Colonic mucosa (tissue), 4 donors: ENCODE results near the gene PHF19. TPM values are rescaled to one million over a fixed set of nuclear protein-coding genes. Genes with fewer than 3 reads are reported as not detected.

Source experiments
- DNase-seq: peaks from one replicate; pipeline ENCODE4 v3.0.0-alpha.2; 2020
- H3K27ac ChIP-seq: fragments of 200-600 bp; one replicate; pipeline ENCODE4 v1.8.0; 2021
- H3K27me3 ChIP-seq: fragments of 200-600 bp; one replicate; pipeline ENCODE4 v1.8.0; 2021
- H3K36me3 ChIP-seq: fragments of 200-600 bp; one replicate; pipeline ENCODE4 v1.8.0; 2021
- H3K4me1 ChIP-seq: fragments of 200-600 bp; one replicate; pipeline ENCODE4 v1.8.0; 2021; ENCODE audit warnings: mild to moderate bottlenecking
- H3K4me3 ChIP-seq: fragments of 200-600 bp; one replicate; pipeline ENCODE4 v1.8.0; 2021
- H3K9ac ChIP-seq, 2 donors: one replicate each; pipeline ENCODE4 v1.7.0; 2013; ENCODE audit warnings: control low read depth in 2 of 2, low read depth in 2 of 2, low read length in 2 of 2
- H3K9me3 ChIP-seq: fragments of 200-600 bp; one replicate; pipeline ENCODE4 v1.8.0; 2021
- intact Hi-C: fragments of 100-400 bp; cut with DNase I; formaldehyde crosslinking; loops from one replicate; pipeline ENCODE4 v1.14.1; 2022
- total RNA-seq, 2 donors: library from RNA; stranded (reverse); fragmentation: NEBNext Ultra II Directional in 1 of 2; extraction: Animal tissue kit (Norgen Biotek cat#: 25700) in 1 of 2; gene quantifications; one replicate each; pipeline ENCODE4 v1.2.1, GENCODE V29; 2021
- TF ChIP-seq, protein P1 (sequence below): fragments of 200-600 bp; IDR thresholded peaks from one replicate; pipeline ENCODE4 v1.8.0; 2022; ENCODE audit warnings: antibody characterized with exemption, mild to moderate bottlenecking
- donor health status: healthy.
- donor health status: DM: no; HTN: no; CAD: no.
- donor health status: DM: no; HTN: no; CAD: no.

PHF19 gene
- total RNA-seq, 2 donors from 2014 or later: 23.8 to 50.3 TPM

DNA sequence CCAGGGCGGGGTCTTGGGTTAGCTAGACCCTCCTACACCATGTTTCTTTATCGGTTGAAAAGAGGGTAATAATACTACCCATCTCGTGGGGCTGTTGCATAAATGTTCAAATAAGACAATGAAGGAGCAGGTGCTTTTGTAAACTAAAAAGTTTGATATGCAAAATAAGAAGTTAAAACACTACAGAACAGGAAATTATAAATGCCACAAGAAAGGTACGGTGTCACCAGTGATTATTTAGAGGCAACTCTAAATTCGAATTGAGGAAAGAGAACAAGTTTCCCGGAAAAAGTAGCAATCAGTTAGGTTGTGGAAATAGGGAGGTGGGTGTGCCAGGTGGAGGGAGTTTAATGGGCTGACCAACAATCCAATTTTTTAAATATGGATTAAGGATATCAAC is 2.5 kb upstream of the PHF19 start:
- intact Hi-C loops: loop anchor here (5.0 kb wide), 1 partner anchor 48 kb away; the partner anchor contains the start of gene TRAF1
- Histone ChIP-seq H3K9ac (no peak overlapping the region), H3K4me1 (no peaks in the 10 kb centered on the region), H3K27ac (no peak overlapping the region), H3K27me3 (no peaks in the 10 kb centered on the region), H3K9me3 (no peaks in the 10 kb centered on the region), H3K36me3 (no peaks in the 10 kb centered on the region), H3K4me3 (no peak overlapping the region)
- TF ChIP-seq, protein P1, sequence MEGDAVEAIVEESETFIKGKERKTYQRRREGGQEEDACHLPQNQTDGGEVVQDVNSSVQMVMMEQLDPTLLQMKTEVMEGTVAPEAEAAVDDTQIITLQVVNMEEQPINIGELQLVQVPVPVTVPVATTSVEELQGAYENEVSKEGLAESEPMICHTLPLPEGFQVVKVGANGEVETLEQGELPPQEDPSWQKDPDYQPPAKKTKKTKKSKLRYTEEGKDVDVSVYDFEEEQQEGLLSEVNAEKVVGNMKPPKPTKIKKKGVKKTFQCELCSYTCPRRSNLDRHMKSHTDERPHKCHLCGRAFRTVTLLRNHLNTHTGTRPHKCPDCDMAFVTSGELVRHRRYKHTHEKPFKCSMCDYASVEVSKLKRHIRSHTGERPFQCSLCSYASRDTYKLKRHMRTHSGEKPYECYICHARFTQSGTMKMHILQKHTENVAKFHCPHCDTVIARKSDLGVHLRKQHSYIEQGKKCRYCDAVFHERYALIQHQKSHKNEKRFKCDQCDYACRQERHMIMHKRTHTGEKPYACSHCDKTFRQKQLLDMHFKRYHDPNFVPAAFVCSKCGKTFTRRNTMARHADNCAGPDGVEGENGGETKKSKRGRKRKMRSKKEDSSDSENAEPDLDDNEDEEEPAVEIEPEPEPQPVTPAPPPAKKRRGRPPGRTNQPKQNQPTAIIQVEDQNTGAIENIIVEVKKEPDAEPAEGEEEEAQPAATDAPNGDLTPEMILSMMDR: no peak
- no peak for DNase-seq

DNA sequence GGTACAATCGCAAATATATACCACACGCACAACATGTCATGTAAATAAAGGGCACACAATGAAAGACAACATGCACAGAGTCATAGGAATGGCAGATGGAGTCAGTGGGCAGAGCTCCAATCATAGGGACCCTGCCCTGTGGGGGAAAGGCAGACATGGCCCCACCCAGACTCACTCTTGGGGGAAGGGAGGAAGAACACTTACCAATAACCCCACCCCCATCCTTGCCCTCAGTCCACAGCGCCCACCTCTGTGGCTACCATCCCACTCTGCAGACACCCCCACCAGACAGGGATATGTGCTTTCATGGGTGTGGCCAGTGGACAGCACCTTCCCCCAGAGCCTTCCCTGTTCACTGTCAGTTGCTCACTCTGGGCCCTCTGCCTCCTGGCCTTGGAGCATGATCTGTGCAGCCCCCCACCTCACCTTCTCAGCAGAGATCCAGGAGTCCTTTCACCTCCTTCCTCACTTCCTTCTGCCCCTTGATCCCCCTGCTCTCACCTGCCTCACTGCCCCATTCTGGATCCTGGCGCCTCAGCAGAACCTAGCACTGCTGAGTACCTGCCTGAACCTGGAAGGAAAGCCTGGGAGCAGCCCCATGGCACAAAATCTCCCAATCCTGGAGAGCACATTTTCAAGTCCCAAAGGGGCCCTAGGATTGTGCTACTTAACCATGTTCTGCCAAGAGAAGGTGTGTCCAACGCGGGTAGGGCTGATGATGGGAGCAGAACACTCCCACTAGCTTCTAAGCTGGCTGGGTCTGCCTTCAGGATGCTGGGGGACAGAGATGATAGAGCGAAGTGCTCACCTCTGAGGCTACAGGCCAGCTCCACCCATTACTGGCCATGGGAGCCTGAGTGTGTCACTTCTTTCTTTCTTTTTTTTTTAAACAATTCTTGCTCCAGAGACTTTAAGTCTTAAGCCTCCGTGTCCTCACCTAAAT is 1.5 kb upstream of the PHF19 start:
- Histone ChIP-seq H3K36me3 (no peaks in the 10 kb centered on the region), H3K9ac (peak overlapping the region in 1 of 2 donors; percentile 88), H3K27ac (peak overlapping the region; percentile 96), H3K4me3 (peak overlapping the region; percentile 71), H3K4me1 (no peaks in the 10 kb centered on the region), H3K9me3 (no peaks in the 10 kb centered on the region), H3K27me3 (no peaks in the 10 kb centered on the region)
- intact Hi-C loops: loop anchor here (5.0 kb wide), 1 partner anchor 49 kb away; the partner anchor contains the start of gene TRAF1
- TF ChIP-seq, protein P1: no peak
- no peak for DNase-seq

DNA sequence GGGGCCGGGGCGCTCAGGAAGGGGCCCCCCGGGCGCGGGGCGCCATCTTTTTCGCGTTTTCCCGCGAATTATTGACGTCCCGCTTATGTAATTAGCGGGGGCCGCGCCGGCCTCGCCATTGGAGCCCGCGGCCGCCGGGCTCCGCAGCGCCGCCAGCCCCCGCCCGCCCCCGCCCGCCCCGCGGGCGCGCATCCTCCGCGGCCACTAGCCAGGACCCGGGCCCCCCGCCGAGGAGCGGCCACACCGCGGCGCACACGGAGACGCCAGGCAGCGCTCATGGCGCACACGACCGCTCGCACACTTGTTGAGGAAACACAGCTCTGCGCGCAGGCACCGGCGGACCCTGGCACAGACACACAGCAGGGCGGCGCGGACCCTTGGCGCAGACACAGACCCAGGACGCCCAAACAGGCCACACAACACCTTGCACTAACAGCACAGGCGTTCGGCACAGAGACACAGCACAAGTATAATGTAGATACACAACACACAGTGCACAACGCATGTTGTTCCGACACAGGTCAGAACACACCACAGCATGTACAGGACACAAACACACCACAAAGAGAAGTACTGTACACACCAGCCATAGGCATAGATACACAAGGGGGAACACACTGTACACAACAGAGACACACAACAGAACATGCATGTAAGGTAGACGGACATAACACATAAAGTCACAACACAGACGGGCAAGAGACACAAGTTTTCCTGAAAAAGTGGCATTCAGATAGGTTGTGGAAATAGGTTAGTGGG is 467 bp upstream of the PHF19 start:
- no peaks in the 10 kb centered on the region for H3K27me3 ChIP-seq
- peak overlapping the region; percentile 60 to 88 for H3K9ac ChIP-seq
- no peaks in the 10 kb centered on the region for H3K9me3 ChIP-seq
- no peaks in the 10 kb centered on the region for H3K4me1 ChIP-seq
- intact Hi-C loops: loop anchor here (5.0 kb wide), 1 partner anchor 50 kb away; the partner anchor contains the start of gene TRAF1
- H3K27ac ChIP-seq: peak overlapping the region; percentile 96
- peak; percentile 68 for DNase-seq
- TF ChIP-seq, protein P1: no peak
- H3K36me3 ChIP-seq: no peaks in the 10 kb centered on the region
- H3K4me3 ChIP-seq: peak overlapping the region; percentile 71

- peak overlapping the region; percentile 71 for H3K4me3 ChIP-seq
- DNase-seq: peak; percentile 95
- intact Hi-C loops: loop anchor here (5.0 kb wide), 1 partner anchor 51 kb away; the partner anchor contains the start of gene TRAF1
- no peaks in the 10 kb centered on the region for H3K36me3 ChIP-seq
- H3K27ac ChIP-seq: peak overlapping the region; percentile 96
- H3K9ac ChIP-seq: peak overlapping the region; percentile 53 to 84
- no peaks in the 10 kb centered on the region for H3K4me1 ChIP-seq
- no peaks in the 10 kb centered on the region for H3K27me3 ChIP-seq
- TF ChIP-seq, protein P1: no peak
- no peaks in the 10 kb centered on the region for H3K9me3 ChIP-seq
Measured at GRCh38 chr9:120875954-120876841, 790 bp downstream of the PHF19 start.
